HepG2 (cell line): ENCODE measurements around the gene CHRNA3.

Experiments
- CTCF ChIP-seq: sonication (generic); formaldehyde crosslinking; IDR thresholded peaks from 2 replicates; pipeline ENCODE4 v1.5.0; 2020; ENCODE audit warnings: mild to moderate bottlenecking, missing genetic modification reagents, moderate library complexity
- FOXK2 ChIP-seq: fragments of 450-650 bp; IDR thresholded peaks from 2 replicates; pipeline ENCODE4 v1.6.1; 2016
- ZBTB33 ChIP-seq: sonication (generic); formaldehyde crosslinking; IDR thresholded peaks from 2 replicates; pipeline ENCODE4 v1.4.0; 2020; ENCODE audit warnings: missing genetic modification reagents
- TF ChIP-seq, protein P1 (sequence below): sonication (generic); formaldehyde crosslinking; IDR thresholded peaks from 2 replicates; pipeline ENCODE4 v1.4.0; 2020; ENCODE audit warnings: low read depth, mild to moderate bottlenecking, missing genetic modification reagents

GRCh38 chr15:78551902-78552301, 68.9 kb downstream of the CHRNA3 start:
- TF ChIP-seq CTCF (CRISPR knock-in tag) (no peak), FOXK2 (no peak), ZBTB33 (CRISPR knock-in tag) (no peak)
- TF ChIP-seq, protein P1, sequence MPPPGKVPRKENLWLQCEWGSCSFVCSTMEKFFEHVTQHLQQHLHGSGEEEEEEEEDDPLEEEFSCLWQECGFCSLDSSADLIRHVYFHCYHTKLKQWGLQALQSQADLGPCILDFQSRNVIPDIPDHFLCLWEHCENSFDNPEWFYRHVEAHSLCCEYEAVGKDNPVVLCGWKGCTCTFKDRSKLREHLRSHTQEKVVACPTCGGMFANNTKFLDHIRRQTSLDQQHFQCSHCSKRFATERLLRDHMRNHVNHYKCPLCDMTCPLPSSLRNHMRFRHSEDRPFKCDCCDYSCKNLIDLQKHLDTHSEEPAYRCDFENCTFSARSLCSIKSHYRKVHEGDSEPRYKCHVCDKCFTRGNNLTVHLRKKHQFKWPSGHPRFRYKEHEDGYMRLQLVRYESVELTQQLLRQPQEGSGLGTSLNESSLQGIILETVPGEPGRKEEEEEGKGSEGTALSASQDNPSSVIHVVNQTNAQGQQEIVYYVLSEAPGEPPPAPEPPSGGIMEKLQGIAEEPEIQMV (CRISPR knock-in tag): no peak
